Measurements from ENCODE around the gene FLCN. TPM values are rescaled to one million over a fixed set of nuclear protein-coding genes. Genes with fewer than 3 reads are reported as not detected.
"Not testable (repeated sequence)": the region's sequence is repeated elsewhere in the genome, so short reads cannot be mapped to it uniquely, and the experiment has no call there.

Gene FLCN
- total and polyA plus RNA-seq, 2 donors (not counting 3 experiments of a cell fraction or from before 2014, with no cell fraction given): 38.8 to 68.9 TPM

DNA sequence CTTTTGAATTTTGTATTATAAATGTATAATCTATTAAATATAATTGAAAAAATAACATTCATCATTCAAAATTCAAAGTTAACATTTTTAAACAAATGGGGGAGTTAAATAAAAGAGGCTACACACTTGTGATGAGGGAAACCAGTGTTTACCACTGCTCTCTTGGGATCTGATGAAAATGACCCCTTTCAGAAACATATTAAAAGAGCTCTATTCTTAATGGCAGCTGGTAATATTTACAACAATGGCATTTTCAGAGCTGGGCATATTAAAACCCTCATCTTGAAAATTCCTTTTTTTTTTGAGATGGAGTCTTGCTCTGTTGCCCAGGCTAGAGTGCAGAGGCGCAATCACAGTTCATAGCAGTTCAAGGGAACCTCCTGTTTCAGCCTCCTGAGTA is 19.3 kb upstream of the FLCN start:
- Histone ChIP-seq H3K9me1 (replicated peaks; ENCODE audit: control insufficient read depth, extremely low read depth, insufficient read depth, low read length) (no peaks in the 10 kb centered on the region), H2AFZ (ENCODE audit: low read depth, low read length) (no peak overlapping the region), H3K36me3 (ENCODE audit: control insufficient read depth in 2 of 2, extremely low read depth in 1 of 2, insufficient read depth in 2 of 2, low read length in 2 of 2) (peaks cover 22 to 27% of the 10 kb centered on the region in 2 experiments), H3K4me3 (replicated peaks in 1 of 3; ENCODE audit: insufficient read depth in 1 of 3, low read depth in 1 of 3, low read length in 3 of 3) (no peak overlapping the region), H3K9me3 (replicated peaks; ENCODE audit: control insufficient read depth, insufficient read depth, low read length) (no peaks in the 10 kb centered on the region), H3K27ac (ENCODE audit: insufficient read depth, low read depth, low read length) (no peak overlapping the region), H3K4me2 (ENCODE audit: insufficient read depth, low read length) (no peak overlapping the region), H3K79me2 (ENCODE audit: control insufficient read depth, insufficient read depth, low read length) (no peaks in the 10 kb centered on the region), H4K20me1 (replicated peaks; ENCODE audit: control insufficient read depth, extremely low read depth, insufficient read depth, low read length) (no peaks in the 10 kb centered on the region), H3K4me1 (ENCODE audit: control insufficient read depth, extremely low read depth, insufficient read depth, low read length) (no peaks in the 10 kb centered on the region), H3K27me3 (ENCODE audit: control insufficient read depth in 2 of 2, insufficient read depth in 2 of 2, low read length in 2 of 2) (no peaks in the 10 kb centered on the region), H3K9ac (replicated peaks; ENCODE audit: extremely low read depth, insufficient read depth, low read length) (no peak overlapping the region)
- ChIA-PET POLR2A (no interaction called here), CTCF (interaction anchor here (0.5 to 1.0 kb wide), 3 partner anchors 10 to 371 kb away, joined by 3 read pairs; no protein-coding TSS in a partner anchor)
- no peak for TF ChIP-seq MYC (IDR thresholded peaks at IDR 0.05; ENCODE audit: low read depth, low read length)
- TF ChIP-seq JUN (IDR thresholded peaks at IDR 0.05; ENCODE audit: borderline replicate concordance, insufficient read depth, insufficient read length, low read depth): no peak
- TF ChIP-seq POLR2AphosphoS5 (IDR thresholded peaks at IDR 0.05; ENCODE audit: insufficient read depth, low read depth, low read length): no peak
- no peak for TF ChIP-seq FOS (IDR thresholded peaks at IDR 0.05; ENCODE audit: borderline replicate concordance, insufficient read depth, low read length)
- TF ChIP-seq POLR2A (IDR thresholded peaks at IDR 0.05; ENCODE audit: low read depth, low read length): no peak
- TF ChIP-seq GATA2 (IDR thresholded peaks at IDR 0.05; ENCODE audit: insufficient read depth, insufficient read length, low read depth, low read length): no peak
- no peak for TF ChIP-seq EZH2 (IDR thresholded peaks at IDR 0.05; ENCODE audit: borderline replicate concordance, low read depth, low read length, severe bottlenecking)
- TF ChIP-seq, protein P1, sequence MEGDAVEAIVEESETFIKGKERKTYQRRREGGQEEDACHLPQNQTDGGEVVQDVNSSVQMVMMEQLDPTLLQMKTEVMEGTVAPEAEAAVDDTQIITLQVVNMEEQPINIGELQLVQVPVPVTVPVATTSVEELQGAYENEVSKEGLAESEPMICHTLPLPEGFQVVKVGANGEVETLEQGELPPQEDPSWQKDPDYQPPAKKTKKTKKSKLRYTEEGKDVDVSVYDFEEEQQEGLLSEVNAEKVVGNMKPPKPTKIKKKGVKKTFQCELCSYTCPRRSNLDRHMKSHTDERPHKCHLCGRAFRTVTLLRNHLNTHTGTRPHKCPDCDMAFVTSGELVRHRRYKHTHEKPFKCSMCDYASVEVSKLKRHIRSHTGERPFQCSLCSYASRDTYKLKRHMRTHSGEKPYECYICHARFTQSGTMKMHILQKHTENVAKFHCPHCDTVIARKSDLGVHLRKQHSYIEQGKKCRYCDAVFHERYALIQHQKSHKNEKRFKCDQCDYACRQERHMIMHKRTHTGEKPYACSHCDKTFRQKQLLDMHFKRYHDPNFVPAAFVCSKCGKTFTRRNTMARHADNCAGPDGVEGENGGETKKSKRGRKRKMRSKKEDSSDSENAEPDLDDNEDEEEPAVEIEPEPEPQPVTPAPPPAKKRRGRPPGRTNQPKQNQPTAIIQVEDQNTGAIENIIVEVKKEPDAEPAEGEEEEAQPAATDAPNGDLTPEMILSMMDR (IDR thresholded peaks at IDR 0.05; ENCODE audit: extremely low read depth in 1 of 2, insufficient read depth in 1 of 2, low read depth in 1 of 2, low read length in 2 of 2): no peak
- TF ChIP-seq, protein P2, sequence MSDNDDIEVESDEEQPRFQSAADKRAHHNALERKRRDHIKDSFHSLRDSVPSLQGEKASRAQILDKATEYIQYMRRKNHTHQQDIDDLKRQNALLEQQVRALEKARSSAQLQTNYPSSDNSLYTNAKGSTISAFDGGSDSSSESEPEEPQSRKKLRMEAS (IDR thresholded peaks at IDR 0.05; ENCODE audit: insufficient read depth, insufficient read length): no peak
- no peak for DNase-seq (ENCODE audit: low read depth, low spot score)
- no TSS peak for BruUV-seq (replicated peaks)
- FAIRE-seq: no peak
- intact Hi-C loops (cut with micrococcal nuclease): no loop called here
- dilution Hi-C loops (cut with MboI; ENCODE audit: extremely low pct_ligation_motif_present, low sequenced_read_pairs): no loop called here

- H3K27ac ChIP-seq (ENCODE audit: insufficient read depth, low read depth, low read length); H3K4me1 ChIP-seq (ENCODE audit: control insufficient read depth, extremely low read depth, insufficient read depth, low read length); H3K79me2 ChIP-seq (ENCODE audit: control insufficient read depth, insufficient read depth, low read length); DNase-seq (ENCODE audit: low read depth, low spot score); POLR2A ChIA-PET; H3K9ac ChIP-seq (replicated peaks; ENCODE audit: extremely low read depth, insufficient read depth, low read length); FAIRE-seq; H3K9me1 ChIP-seq (replicated peaks; ENCODE audit: control insufficient read depth, extremely low read depth, insufficient read depth, low read length); intact Hi-C loops (cut with micrococcal nuclease); H4K20me1 ChIP-seq (replicated peaks; ENCODE audit: control insufficient read depth, extremely low read depth, insufficient read depth, low read length); H3K4me2 ChIP-seq (ENCODE audit: insufficient read depth, low read length); H3K4me3 ChIP-seq (replicated peaks in 1 of 3; ENCODE audit: insufficient read depth in 1 of 3, low read depth in 1 of 3, low read length in 3 of 3); dilution Hi-C loops (cut with MboI; ENCODE audit: extremely low pct_ligation_motif_present, low sequenced_read_pairs); H3K27me3 ChIP-seq (ENCODE audit: control insufficient read depth in 2 of 2, insufficient read depth in 2 of 2, low read length in 2 of 2); H3K9me3 ChIP-seq (replicated peaks; ENCODE audit: control insufficient read depth, insufficient read depth, low read length); BruUV-seq (replicated peaks); H2AFZ ChIP-seq (ENCODE audit: low read depth, low read length): not testable (repeated sequence)
- CTCF ChIA-PET: interaction anchor here (1.0 kb wide), 1 partner anchor 312 kb away, joined by 3 read pairs; no protein-coding TSS in a partner anchor
- peaks cover 22 to 27% of the 10 kb centered on the region in 2 experiments for H3K36me3 ChIP-seq (ENCODE audit: control insufficient read depth in 2 of 2, extremely low read depth in 1 of 2, insufficient read depth in 2 of 2, low read length in 2 of 2)
These were observed 18.7 kb upstream of the FLCN start for GRCh38 chr17:17255689-17256088.
